Breast epithelium (tissue), 4 donors: Measurements from ENCODE around the gene KRTAP4-16. TPM values are rescaled to one million over a fixed set of nuclear protein-coding genes. Genes with fewer than 3 reads are reported as not detected.
"Not testable (repeated sequence)": the region's sequence is repeated elsewhere in the genome, so short reads cannot be mapped to it uniquely, and the experiment has no call there.

Experiments used
- DNase-seq, 2 donors: peaks; one replicate each; pipeline ENCODE4 v3.0.0-alpha.2; 2019; ENCODE audit warnings: low spot score in 2 of 2
- H3K27ac ChIP-seq, 2 donors: fragments of 200-600 bp; sonication (generic) in 1 of 2; one replicate each; pipeline ENCODE4 v1.5.1; 2016 to 2019; ENCODE audit warnings: mild to moderate bottlenecking in 1 of 2
- H3K27me3 ChIP-seq, 2 donors: fragments of 200-600 bp; sonication (generic) in 1 of 2; one replicate each; pipeline versions ENCODE4 v1.5.1 to v1.6.0; 2017 to 2019; ENCODE audit warnings: control low read depth in 1 of 2, mild to moderate bottlenecking in 1 of 2
- H3K36me3 ChIP-seq: fragments of 200-600 bp; one replicate; pipeline ENCODE4 v1.5.1; 2019
- H3K4me1 ChIP-seq, 2 donors: fragments of 200-600 bp; sonication (generic); one replicate each; pipeline ENCODE4 v1.5.1; 2016 to 2019; ENCODE audit warnings: control low read depth in 1 of 2
- H3K4me3 ChIP-seq, 3 donors: fragments of 200-600 bp; sonication (generic); 1 replicate in 2 of 3; 2 replicates in 1 of 3; pipeline ENCODE4 v1.5.1; 2016 to 2019; ENCODE audit warnings: mild to moderate bottlenecking in 3 of 3, moderate library complexity in 2 of 3
- H3K9me3 ChIP-seq, 2 donors: fragments of 200-600 bp; sonication (generic) in 1 of 2; one replicate each; pipeline ENCODE4 v1.5.1; 2016 to 2019; ENCODE audit warnings: control low read depth in 1 of 2
- CTCF ChIP-seq, 3 donors: fragments of 450-650 bp; IDR thresholded peaks; one replicate each; pipeline ENCODE4 v1.5.1; 2016 to 2017; ENCODE audit warnings: antibody characterized with exemption in 3 of 3, mild to moderate bottlenecking in 3 of 3, moderate library complexity in 3 of 3
- POLR2A ChIP-seq: fragments of 450-650 bp; IDR thresholded peaks from one replicate; pipeline ENCODE4 v1.6.1; 2016; ENCODE audit warnings: antibody characterized with exemption, mild to moderate bottlenecking, moderate library complexity
- POLR2AphosphoS5 ChIP-seq, 3 donors: sonication (generic); formaldehyde crosslinking; IDR thresholded peaks; one replicate each; pipeline ENCODE4 v1.6.1; 2017; ENCODE audit warnings: antibody characterized with exemption in 3 of 3
- intact Hi-C: fragments of 100-400 bp; cut with DNase I; formaldehyde crosslinking; loops from one replicate; pipeline ENCODE4 v1.15.1; 2023; ENCODE audit warnings: low total_unique reads
- total RNA-seq, 3 donors: library from RNA; depleted of rRNA; stranded (reverse); fragments of >200 nt; gene quantifications; one replicate each; pipeline ENCODE4 v1.1.0, GENCODE V29; 2016

The KRTAP4-16 gene
- total RNA-seq, 3 donors from 2014 or later, result not detected

DNA sequence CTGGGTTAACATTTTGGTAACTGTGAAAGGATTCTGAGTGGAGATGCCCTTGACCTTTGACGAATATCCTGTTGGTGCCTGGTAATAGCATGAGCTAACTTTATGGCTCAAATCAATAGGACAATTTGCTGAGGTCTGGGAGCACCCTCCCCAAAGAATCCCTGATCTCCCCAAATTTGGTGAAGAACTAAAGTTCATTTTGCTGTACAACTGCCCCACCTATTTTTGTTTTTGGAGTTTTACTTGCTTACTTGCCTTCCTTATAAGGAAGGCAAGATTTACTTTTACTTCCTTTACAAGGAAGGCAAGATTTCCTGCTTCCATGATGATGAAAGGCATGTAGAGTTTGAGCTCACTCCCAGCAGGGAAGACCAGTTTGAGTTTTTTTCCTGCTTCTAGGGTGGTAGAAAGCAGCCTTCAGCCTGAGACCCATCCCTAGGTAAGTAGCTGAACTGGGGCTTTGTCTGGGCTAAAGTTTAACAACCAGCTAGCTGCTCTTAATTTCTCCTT is 6.0 kb upstream of the KRTAP4-16 start:
- Histone ChIP-seq H3K9me3 (no peaks in the 10 kb centered on the region), H3K36me3 (no peaks in the 10 kb centered on the region), H3K4me3 (no peak overlapping the region), H3K27ac (no peak overlapping the region), H3K27me3 (no peaks in the 10 kb centered on the region), H3K4me1 (no peaks in the 10 kb centered on the region)
- no peak for DNase-seq
- TF ChIP-seq POLR2AphosphoS5 (IDR thresholded peaks at IDR 0.05), result no peak
- TF ChIP-seq POLR2A, result no peak
- TF ChIP-seq CTCF (IDR thresholded peaks at IDR 0.05), result no peak
- intact Hi-C loops, result no loop called here

DNA sequence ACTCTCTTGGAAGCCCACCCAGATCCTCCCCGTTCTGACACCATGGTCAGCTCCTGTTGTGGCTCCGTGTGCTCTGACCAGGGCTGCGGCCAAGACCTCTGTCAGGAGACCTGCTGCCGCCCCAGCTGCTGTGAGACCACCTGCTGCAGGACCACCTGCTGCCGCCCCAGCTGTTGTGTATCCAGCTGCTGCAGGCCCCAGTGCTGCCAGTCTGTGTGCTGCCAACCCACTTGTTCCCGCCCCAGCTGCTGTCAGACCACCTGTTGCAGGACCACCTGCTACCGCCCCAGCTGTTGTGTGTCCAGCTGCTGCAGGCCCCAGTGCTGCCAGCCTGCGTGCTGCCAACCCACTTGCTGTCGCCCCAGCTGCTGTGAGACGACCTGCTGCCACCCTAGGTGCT is 3.3 kb upstream of the KRTAP4-16 start, which contains the start of gene KRTAP4-9:
TSS of gene KRTAP4-9 (plus strand) at position 43 of the 400 bp plus-strand sequence. CDS start at position 43, 0 bp downstream.
- H3K9me3 ChIP-seq, H3K4me3 ChIP-seq, intact Hi-C loops, H3K27ac ChIP-seq, DNase-seq, H3K27me3 ChIP-seq, H3K36me3 ChIP-seq, H3K4me1 ChIP-seq: not testable (repeated sequence)

GRCh38 chr17:41104386-41105038 is 2.5 kb upstream of the KRTAP4-16 start:
- DNase-seq, H3K27ac ChIP-seq, H3K27me3 ChIP-seq, H3K9me3 ChIP-seq, H3K4me1 ChIP-seq, H3K4me3 ChIP-seq, H3K36me3 ChIP-seq: not testable (repeated sequence)
- intact Hi-C loops, result loop anchor here (5.0 kb wide), 1 partner anchor 122 kb away; the partner anchor contains the start of gene KRT40

DNA sequence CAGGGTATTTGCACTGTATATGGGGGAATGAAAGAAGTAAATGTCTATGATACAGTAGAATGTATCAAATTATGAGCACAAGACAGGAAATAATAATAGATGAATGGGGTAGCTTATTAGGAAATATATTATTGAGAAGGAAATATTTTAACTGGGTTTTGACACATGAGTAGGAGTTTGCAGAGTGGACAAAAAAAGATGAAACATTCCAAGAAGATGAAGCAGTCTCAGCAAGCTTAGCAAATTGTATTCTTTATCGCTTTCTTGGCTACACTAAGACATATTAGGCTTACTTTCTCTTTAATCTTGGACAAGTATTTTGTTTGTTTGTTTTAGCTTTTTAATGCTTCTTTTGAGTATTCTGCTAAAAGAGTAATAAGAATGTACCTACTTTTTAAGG is 1.9 kb upstream of the KRTAP4-16 start:
- TF ChIP-seq CTCF (IDR thresholded peaks at IDR 0.05) (no peak), POLR2A (no peak), POLR2AphosphoS5 (IDR thresholded peaks at IDR 0.05) (no peak)
- H3K9me3 ChIP-seq, result no peaks in the 10 kb centered on the region
- intact Hi-C loops, result loop anchor here (5.0 kb wide), 1 partner anchor 122 kb away; the partner anchor contains the start of gene KRT40
- no peak overlapping the region for H3K4me3 ChIP-seq
- H3K27ac ChIP-seq, result no peak overlapping the region
- no peak for DNase-seq
- H3K36me3 ChIP-seq, result no peaks in the 10 kb centered on the region
- no peaks in the 10 kb centered on the region for H3K4me1 ChIP-seq
- H3K27me3 ChIP-seq, result no peaks in the 10 kb centered on the region

GRCh38 chr17:41099682-41100480 is 2.1 kb downstream of the KRTAP4-16 start:
- DNase-seq, H3K27me3 ChIP-seq, H3K4me1 ChIP-seq, H3K9me3 ChIP-seq, H3K36me3 ChIP-seq, H3K27ac ChIP-seq, H3K4me3 ChIP-seq: not testable (repeated sequence)
- intact Hi-C loops, result loop anchor here (5.0 kb wide), 1 partner anchor 118 kb away; the partner anchor contains the start of gene KRT40

DNA sequence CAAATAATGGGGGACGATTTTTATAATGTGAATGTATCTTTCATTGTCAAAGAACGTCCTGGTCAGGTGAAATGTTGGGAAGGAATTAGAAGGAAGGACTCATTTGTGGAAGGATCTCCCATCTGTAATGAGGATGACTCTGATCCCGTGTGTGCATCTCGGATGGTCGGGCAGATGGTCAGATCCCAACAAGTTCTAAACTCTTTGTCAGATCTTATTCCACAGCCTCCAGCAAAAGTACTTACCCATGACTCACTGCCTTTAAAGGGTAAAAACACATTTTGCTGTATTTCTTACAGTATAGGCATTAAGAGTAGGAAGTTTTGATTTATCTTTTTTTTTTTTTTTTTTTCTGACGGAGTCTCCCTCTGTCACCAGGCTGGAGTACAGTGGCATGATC is 3.5 kb downstream of the KRTAP4-16 start:
- Histone ChIP-seq H3K4me3 (no peak overlapping the region), H3K9me3 (no peaks in the 10 kb centered on the region), H3K27ac (no peak overlapping the region), H3K36me3 (no peaks in the 10 kb centered on the region), H3K27me3 (no peaks in the 10 kb centered on the region), H3K4me1 (no peaks in the 10 kb centered on the region)
- TF ChIP-seq POLR2A (no peak), CTCF (IDR thresholded peaks at IDR 0.05) (no peak), POLR2AphosphoS5 (IDR thresholded peaks at IDR 0.05) (no peak)
- no peak for DNase-seq
- intact Hi-C loops, result no loop called here
